GM12864 (cell line): Measurements from ENCODE around the gene RBM38.
A peak's percentile ranks its signal among the peaks of the same experiment; 100 is the strongest.

ENCODE experiments used
- DNase-seq: peaks from one replicate; pipeline ENCODE4 v3.0.0-alpha.2; 2011; ENCODE audit warnings: low read depth
- H3K4me3 ChIP-seq: 2 replicates; pipeline ENCODE4 v1.5.1; 2011; ENCODE audit warnings: mild to moderate bottlenecking, low read depth, low read length, control low read depth
- TF ChIP-seq, protein P1 (sequence below): IDR thresholded peaks from 2 replicates; pipeline ENCODE4 v1.5.1; 2011; ENCODE audit warnings: low read depth, mild to moderate bottlenecking, moderate library complexity, low read length, control low read depth, inconsistent platforms; ENCODE audit errors: missing control alignments

RBM38 gene

DNA sequence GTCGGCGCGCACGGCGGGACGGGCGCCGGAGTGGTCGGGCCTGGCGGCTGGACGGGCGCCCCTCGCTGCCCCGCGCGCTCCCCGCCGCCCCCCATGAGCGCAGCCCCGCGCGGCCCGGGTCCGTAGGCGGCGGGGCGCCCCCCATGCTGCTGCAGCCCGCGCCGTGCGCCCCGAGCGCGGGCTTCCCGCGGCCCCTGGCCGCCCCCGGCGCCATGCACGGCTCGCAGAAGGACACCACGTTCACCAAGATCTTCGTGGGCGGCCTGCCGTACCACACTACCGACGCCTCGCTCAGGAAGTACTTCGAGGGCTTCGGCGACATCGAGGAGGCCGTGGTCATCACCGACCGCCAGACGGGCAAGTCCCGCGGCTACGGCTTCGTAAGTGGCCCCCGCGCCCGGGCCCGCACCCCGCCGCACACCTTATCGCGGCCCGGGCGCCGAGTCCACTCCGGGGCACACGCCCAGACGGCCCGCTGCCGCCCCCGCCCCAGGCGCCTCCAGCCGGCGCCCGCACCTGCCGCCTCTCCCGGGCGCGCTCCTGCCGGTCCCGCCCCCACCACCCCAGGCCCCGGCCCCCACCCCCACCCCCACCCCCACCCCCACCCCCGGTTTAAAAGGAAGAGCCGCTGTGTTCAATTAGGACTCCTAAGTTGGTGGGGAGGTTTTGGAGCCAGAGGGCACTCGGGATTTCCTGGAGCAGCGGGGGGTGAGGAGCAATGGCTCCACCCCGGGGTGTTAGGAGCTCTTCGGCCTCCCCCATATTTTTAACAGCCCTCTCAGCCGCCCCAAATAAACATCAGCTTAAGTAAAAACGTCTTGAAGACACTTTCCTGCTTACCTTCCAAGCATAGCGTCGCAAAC lies 474 bp downstream of the RBM38 start:
- H3K4me3 ChIP-seq = peak overlapping the region; percentile 92
- TF ChIP-seq, protein P1, sequence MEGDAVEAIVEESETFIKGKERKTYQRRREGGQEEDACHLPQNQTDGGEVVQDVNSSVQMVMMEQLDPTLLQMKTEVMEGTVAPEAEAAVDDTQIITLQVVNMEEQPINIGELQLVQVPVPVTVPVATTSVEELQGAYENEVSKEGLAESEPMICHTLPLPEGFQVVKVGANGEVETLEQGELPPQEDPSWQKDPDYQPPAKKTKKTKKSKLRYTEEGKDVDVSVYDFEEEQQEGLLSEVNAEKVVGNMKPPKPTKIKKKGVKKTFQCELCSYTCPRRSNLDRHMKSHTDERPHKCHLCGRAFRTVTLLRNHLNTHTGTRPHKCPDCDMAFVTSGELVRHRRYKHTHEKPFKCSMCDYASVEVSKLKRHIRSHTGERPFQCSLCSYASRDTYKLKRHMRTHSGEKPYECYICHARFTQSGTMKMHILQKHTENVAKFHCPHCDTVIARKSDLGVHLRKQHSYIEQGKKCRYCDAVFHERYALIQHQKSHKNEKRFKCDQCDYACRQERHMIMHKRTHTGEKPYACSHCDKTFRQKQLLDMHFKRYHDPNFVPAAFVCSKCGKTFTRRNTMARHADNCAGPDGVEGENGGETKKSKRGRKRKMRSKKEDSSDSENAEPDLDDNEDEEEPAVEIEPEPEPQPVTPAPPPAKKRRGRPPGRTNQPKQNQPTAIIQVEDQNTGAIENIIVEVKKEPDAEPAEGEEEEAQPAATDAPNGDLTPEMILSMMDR = no peak
- no peak for DNase-seq

GRCh38 chr20:57392512-57393271 lies 1.5 kb downstream of the RBM38 start:
- TF ChIP-seq, protein P1 = no peak
- peak overlapping the region; percentile 92 for H3K4me3 ChIP-seq
- DNase-seq = no peak

GRCh38 chr20:57393321-57394120 lies 2.3 kb downstream of the RBM38 start:
- peak overlapping the region; percentile 92 for H3K4me3 ChIP-seq
- TF ChIP-seq, protein P1 = no peak
- DNase-seq = no peak

DNA sequence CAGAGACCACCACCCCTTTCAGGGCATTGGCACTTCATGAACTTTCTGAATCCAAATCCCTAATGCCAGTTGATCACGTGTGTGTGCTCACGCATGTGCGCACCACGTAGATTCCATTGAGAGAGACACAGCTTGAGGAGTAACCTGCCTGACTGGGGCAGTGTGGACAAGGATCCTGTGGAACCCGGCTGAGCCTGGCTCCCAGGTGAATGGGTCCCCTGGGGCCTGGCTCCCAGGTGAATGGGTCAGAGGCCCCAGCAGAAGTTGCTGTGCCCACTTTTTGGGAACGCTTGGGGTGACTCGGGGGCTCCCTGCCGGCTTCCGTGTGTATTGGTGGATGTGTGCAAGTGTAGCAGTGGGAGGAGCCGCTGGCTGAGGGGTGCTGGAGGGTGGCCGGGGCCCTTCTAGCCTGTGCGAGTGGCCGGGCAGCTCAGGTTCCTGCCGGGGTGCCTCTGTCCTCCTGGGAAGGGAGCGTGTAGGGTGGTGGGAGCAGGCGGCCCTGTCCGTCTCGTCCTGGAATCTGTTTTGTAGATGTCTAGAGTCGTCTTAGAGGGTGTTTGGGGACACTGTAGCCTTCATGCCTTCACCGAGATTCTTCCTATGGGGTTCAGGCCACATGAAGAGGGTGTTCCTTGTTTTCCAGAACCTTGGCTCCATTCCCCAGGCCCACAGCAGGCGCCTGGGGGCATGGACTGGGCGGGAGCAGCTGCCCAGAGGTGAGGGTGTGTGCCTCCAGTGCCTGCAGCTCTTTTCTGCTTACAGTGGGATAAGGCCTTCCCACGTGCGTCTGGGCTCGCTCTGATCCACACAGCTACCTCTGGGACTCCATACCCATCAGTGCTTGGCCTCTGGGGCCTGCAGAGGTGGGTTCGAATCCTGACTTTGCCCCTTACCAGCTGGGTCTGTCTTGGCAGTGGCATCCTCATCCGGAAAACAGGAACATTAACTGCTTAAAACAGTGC lies 3.2 kb downstream of the RBM38 start:
- H3K4me3 ChIP-seq = peak overlapping the region; percentile 92
- DNase-seq = no peak
- TF ChIP-seq, protein P1 = no peak

GRCh38 chr20:57395111-57395966 lies 4.1 kb downstream of the RBM38 start:
- TF ChIP-seq, protein P1 = no peak
- DNase-seq = no peak
- no peak overlapping the region for H3K4me3 ChIP-seq
